ENCODE data around the gene FASTKD2. TPM values are rescaled to one million over a fixed set of nuclear protein-coding genes. Genes with fewer than 3 reads are reported as not detected.

Gene FASTKD2
- polyA plus RNA-seq, 1 donor = 22.3 TPM

GRCh38 chr2:206838690-206839089 is 73.3 kb downstream of the FASTKD2 start:
- no peak for DNase-seq

- no peak for DNase-seq
Observed at GRCh38 chr2:206840999-206841398, 75.6 kb downstream of the FASTKD2 start.

Other genes with a start within 250 kb of the FASTKD2 start
- gene FAM237A, start 123.1 kb upstream of the FASTKD2 start, polyA plus RNA-seq (ENCODE audit: insufficient read length) = not detected
- not detected for gene DYTN, start 47.2 kb upstream of the FASTKD2 start, polyA plus RNA-seq (ENCODE audit: insufficient read length)
- gene MDH1B, start 278 bp upstream of the FASTKD2 start, polyA plus RNA-seq (ENCODE audit: insufficient read length) = 0.28 TPM
- gene CPO, start 173.9 kb downstream of the FASTKD2 start, polyA plus RNA-seq (ENCODE audit: insufficient read length) = 0.37 TPM

Measured in hindlimb muscle (tissue), 1 donor.